A549 treated with Hydrocortisone at 1 μM for 4 hours (cell line): ENCODE measurements around the gene ARVCF. TPM values are rescaled to one million over a fixed set of nuclear protein-coding genes. Genes with fewer than 3 reads are reported as not detected.

Experiments
- total RNA-seq: library from RNA; stranded (reverse); fragments of 200-300 nt; extraction: Qiagen RNA extraction; gene quantifications from 5 replicates; pipeline ENCODE4 v1.2.3, GENCODE V29; 2022

ARVCF gene, protein sequence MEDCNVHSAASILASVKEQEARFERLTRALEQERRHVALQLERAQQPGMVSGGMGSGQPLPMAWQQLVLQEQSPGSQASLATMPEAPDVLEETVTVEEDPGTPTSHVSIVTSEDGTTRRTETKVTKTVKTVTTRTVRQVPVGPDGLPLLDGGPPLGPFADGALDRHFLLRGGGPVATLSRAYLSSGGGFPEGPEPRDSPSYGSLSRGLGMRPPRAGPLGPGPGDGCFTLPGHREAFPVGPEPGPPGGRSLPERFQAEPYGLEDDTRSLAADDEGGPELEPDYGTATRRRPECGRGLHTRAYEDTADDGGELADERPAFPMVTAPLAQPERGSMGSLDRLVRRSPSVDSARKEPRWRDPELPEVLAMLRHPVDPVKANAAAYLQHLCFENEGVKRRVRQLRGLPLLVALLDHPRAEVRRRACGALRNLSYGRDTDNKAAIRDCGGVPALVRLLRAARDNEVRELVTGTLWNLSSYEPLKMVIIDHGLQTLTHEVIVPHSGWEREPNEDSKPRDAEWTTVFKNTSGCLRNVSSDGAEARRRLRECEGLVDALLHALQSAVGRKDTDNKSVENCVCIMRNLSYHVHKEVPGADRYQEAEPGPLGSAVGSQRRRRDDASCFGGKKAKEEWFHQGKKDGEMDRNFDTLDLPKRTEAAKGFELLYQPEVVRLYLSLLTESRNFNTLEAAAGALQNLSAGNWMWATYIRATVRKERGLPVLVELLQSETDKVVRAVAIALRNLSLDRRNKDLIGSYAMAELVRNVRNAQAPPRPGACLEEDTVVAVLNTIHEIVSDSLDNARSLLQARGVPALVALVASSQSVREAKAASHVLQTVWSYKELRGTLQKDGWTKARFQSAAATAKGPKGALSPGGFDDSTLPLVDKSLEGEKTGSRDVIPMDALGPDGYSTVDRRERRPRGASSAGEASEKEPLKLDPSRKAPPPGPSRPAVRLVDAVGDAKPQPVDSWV
- total RNA-seq: 1.9 to 2.7 TPM (median 2.2 TPM) in 5 replicates

DNA sequence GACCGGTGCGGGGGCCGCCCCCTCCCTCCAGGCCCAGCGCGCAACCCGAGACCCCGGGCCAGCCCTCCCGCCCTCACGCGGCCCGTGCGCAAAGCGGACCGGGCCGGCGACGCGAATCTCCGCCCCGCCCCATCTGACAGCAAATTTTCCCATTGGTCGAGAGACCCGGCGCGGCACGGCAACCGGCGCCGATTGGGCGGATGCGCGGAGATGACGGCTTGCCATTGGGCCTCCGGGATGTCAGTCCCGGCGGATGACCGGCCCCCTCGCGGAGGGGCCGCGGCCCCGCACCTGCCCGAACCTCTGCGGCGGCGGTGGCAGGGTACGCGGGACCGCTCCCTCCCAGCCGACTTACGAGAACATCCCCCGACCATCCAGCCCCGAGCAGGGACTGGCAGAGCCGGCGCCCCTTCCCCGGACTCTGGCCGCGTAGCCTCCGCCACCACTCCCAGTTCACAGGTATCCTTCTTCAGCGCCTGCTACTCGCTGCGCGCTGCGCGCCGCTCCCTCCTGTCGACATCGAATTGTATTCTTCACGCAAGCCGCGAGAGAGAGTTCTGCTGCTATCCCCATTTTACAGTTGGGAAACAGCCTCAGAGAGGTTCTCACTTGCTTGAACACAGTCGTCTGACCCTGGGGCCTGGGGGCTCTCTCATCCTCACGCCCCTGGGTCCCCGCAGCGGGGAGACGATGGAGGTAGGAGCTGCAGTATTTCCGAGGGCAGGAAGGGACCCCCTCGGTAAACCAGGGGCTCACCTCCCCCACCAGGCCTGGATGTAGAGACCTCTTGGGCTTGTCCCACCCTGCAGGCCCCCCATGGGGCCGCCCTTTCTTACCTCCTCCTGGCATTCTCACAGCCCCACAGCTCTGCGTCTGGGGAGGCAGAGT, at the start of gene ARVCF:
ARVCF (minus strand) TSS at position 90 of the 888 bp plus-strand sequence. CDS start 26,029 bp downstream, outside the sequence.

DNA sequence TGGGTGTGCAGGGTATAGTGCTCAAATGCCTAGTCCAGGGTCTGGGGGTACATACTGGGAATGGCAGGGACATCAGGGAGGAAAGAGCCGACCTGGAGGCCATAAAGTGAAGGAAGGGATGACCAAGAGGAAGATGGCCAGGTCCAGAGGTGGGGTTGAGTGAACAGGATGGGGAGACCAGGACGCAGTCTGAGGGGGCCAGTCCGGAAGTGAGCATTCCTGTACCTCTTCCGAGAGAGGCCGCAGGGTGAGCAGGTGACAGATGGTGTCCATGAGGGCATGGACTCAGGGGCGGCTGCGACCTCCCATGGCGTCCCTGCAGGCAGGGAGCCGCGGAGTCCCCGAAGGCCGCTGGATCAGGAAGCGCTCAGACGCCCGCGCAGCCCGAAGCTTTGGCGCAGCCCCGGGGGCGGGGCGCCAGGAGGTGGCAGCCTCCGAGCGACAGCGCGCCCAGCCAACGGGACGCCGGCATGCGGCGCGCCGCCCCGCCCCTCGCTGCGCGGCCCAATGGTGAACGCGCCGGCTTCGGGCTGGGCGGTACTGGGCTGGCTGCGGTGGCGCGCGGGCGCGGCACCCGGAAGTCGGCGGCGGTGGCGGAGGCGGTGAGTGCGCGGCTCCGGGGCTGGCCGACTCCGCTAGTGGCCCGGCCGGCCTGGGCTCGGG, 4.0 kb upstream of the ARVCF start, which contains the start of gene TANGO2:
TANGO2 (plus strand) TSS at position 578 of the 663 bp plus-strand sequence. CDS start 15,689 bp downstream, outside the sequence.

DNA sequence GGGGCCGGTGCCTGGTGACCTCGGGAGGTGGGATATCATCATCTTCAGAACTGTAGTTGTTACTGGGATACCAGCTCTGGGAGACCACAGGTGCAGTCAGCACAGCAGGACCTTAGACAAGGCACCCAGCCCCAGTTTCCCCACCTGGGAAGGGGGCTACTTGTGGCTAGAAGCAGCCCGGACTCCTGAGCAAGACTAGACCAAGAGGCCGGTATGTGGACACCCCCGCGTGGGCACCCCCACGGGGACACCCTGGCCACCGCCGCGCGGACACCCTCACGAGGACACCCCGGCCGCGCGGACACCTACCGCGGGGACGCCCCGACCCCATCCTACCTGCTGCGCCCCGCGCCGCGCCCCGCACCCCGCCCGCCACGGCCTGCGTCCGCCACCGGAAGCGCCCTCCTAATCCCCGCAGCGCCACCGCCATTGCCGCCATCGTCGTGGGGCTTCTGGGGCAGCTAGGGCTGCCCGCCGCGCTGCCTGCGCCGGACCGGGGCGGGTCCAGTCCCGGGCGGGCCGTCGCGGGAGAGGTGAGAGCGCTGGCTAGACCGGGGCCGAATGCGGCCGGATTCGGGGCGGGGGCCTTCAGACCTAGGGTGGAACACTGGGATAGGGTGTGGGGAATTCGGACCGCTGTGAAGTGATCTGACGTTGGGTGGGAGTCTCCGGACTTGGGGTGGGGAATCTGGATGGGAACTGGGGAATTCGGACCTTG, 75.1 kb downstream of the ARVCF start, which contains the start of the genes COMT and TXNRD2:
COMT (plus strand) TSS at position 408 of the 718 bp plus-strand sequence. CDS start 20,755 bp downstream, outside the sequence.
TXNRD2 (minus strand) TSS at position 454 of the 718 bp plus-strand sequence; CDS start at position 439, 15 bp downstream.

Other genes with a start within 250 kb of the ARVCF start
- gene GNB1L, start 161.9 kb downstream of the ARVCF start, total RNA-seq: 16.5 to 20.5 TPM (median 17.5 TPM) in 5 replicates
- 7.1 to 10.1 TPM (median 9.4 TPM) in 5 replicates for gene RTL10, start 161.9 kb downstream of the ARVCF start, total RNA-seq
- 124 to 164 TPM (median 153 TPM) in 5 replicates for gene COMT, start 75.1 kb downstream of the ARVCF start, total RNA-seq
- gene TXNRD2, start 75.0 kb downstream of the ARVCF start, total RNA-seq: 29.0 to 42.1 TPM (median 36.8 TPM) in 5 replicates
- gene TANGO2, start 4.3 kb upstream of the ARVCF start, total RNA-seq: 12.9 to 15.7 TPM (median 14.6 TPM) in 5 replicates
- 18.5 to 23.0 TPM (median 19.8 TPM) in 5 replicates for gene DGCR8, start 63.4 kb upstream of the ARVCF start, total RNA-seq
- gene RANBP1, start 99.3 kb upstream of the ARVCF start, total RNA-seq: 237 to 302 TPM (median 285 TPM) in 5 replicates
- 20.7 to 25.6 TPM (median 24.0 TPM) in 5 replicates for gene TRMT2A, start 100.4 kb upstream of the ARVCF start, total RNA-seq
- 28.3 to 39.5 TPM (median 34.2 TPM) in 5 replicates for gene ZDHHC8, start 115.0 kb upstream of the ARVCF start, total RNA-seq
- not detected in 5 replicates for gene CCDC188, start 134.2 kb upstream of the ARVCF start, total RNA-seq